A549 treated with CpdA at 1 μM for 4 hours (cell line): ENCODE results near the gene PCDHGA12. TPM values are rescaled to one million over a fixed set of nuclear protein-coding genes. Genes with fewer than 3 reads are reported as not detected.

ENCODE experiments used
- total RNA-seq: library from RNA; stranded (reverse); fragments of 200-300 nt; extraction: Qiagen RNA extraction; gene quantifications from 5 replicates; pipeline ENCODE4 v1.2.3, GENCODE V29; 2022; ENCODE audit warnings: low read depth

The PCDHGA12 gene
- total RNA-seq, result 0.02 TPM in 1 of 5 replicates, not detected in the others

DNA sequence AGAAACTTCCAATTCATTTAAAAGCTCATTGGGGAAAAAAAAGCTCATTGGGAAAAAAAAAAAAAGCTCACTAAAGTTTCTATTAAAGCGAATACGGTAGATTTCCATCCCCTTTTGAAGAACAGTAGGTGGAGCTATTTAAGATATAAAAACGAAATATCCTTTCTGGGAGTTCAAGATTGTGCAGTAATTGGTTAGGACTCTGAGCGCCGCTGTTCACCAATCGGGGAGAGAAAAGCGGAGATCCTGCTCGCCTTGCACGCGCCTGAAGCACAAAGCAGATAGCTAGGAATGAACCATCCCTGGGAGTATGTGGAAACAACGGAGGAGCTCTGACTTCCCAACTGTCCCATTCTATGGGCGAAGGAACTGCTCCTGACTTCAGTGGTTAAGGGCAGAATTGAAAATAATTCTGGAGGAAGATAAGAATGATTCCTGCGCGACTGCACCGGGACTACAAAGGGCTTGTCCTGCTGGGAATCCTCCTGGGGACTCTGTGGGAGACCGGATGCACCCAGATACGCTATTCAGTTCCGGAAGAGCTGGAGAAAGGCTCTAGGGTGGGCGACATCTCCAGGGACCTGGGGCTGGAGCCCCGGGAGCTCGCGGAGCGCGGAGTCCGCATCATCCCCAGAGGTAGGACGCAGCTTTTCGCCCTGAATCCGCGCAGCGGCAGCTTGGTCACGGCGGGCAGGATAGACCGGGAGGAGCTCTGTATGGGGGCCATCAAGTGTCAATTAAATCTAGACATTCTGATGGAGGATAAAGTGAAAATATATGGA, at the start of gene PCDHGA12:
Gene PCDHGA12, plus strand, starts transcription at position 176 of the 782 bp plus-strand sequence. Its CDS starts 253 bp downstream, at position 429.

DNA sequence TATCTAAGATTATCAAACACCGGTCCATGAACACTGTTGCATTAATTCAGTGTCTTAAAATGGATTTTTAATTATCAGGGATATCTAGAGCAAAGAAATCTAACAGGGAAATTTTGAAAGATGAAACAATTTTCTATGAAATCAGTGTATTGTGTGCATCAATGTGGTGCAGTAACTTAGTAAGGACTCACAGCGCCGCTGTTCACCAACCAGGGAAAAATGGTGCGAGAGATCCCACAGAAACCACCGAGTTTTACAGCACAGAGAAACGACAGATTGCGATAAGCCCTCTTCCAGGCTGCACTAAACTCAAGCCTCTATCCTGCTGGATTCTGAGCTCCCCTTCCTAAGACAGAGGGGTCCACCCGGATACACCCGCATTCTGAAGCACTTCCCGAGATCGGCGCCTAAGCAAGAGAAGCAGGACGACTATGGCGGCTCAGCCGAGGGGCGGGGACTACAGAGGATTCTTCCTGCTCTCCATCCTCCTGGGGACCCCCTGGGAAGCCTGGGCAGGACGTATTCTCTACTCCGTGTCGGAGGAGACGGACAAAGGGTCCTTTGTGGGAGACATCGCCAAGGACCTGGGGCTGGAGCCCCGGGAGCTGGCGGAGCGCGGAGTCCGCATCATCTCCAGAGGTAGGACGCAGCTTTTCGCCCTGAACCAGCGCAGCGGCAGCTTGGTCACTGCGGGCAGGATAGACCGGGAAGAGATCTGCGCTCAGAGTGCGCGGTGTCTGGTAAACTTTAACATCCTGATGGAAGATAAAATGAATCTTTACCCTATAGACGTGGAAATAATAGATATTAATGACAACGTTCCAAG, 47.6 kb upstream of the PCDHGA12 start, which contains the start of gene PCDHGA7:
Gene PCDHGA7, plus strand, starts transcription at position 274 of the 826 bp plus-strand sequence. Its CDS starts 158 bp downstream, at position 432.

DNA sequence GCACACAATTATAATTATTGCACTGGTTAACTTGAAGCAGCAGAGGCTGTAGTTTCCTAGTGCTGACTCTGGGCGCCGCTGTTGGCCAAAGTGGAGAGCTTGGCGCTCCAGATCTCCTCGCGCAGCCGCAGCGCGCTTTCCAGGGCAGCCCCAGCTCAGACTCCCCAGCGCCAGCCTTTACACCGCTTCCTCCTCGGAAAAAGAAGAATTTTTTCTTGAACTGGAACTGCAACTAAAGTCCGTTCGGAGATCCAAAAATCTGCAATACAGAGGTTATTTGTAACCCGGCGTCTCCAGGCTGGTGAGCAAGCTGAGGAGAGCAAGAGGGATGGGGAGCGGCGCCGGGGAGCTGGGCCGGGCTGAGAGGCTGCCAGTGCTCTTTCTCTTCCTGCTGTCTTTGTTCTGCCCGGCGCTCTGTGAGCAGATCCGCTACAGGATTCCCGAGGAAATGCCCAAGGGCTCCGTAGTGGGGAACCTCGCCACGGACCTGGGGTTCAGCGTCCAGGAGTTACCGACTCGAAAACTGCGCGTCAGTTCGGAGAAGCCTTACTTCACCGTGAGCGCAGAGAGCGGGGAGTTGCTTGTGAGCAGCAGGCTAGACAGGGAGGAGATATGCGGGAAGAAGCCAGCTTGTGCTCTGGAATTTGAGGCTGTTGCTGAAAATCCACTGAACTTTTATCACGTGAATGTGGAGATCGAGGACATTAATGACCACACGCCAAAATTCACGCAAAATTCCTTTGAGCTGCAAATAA, 42.6 kb upstream of the PCDHGA12 start, which contains the start of gene PCDHGB4:
Gene PCDHGB4, plus strand, starts transcription at position 142 of the 755 bp plus-strand sequence. Its CDS starts 187 bp downstream, at position 329.

DNA sequence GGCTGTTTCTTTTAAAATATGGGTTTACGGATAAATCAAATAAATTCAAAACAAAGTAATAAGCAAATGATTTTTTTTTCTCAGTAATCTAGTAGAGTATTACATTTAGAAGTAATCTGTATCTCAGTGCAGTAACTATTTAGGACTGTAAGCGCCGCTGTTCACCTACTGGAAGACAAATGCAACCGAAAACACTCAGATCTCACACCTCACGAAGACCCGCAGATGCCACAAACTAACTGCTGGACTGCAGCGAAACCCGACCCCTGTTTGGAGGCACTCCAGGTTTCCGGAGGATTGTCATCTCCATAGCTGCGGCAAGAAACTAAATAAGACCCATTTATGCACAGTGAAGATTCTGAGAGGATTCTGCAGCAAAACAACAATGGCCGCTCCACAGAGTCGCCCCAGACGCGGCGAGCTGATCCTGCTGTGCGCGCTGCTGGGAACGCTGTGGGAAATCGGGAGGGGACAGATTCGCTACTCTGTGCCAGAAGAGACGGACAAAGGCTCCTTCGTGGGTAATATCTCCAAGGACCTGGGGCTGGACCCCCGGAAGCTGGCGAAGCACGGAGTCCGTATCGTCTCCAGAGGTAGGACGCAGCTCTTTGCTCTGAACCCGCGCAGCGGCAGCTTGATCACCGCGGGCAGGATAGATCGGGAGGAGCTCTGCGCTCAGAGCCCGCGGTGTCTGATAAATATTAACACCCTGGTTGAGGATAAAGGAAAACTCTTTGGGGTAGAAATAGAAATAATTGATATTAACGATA, 37.7 kb upstream of the PCDHGA12 start, which contains the start of gene PCDHGA8:
Gene PCDHGA8, plus strand, starts transcription at position 205 of the 770 bp plus-strand sequence. Its CDS starts 181 bp downstream, at position 386.

DNA sequence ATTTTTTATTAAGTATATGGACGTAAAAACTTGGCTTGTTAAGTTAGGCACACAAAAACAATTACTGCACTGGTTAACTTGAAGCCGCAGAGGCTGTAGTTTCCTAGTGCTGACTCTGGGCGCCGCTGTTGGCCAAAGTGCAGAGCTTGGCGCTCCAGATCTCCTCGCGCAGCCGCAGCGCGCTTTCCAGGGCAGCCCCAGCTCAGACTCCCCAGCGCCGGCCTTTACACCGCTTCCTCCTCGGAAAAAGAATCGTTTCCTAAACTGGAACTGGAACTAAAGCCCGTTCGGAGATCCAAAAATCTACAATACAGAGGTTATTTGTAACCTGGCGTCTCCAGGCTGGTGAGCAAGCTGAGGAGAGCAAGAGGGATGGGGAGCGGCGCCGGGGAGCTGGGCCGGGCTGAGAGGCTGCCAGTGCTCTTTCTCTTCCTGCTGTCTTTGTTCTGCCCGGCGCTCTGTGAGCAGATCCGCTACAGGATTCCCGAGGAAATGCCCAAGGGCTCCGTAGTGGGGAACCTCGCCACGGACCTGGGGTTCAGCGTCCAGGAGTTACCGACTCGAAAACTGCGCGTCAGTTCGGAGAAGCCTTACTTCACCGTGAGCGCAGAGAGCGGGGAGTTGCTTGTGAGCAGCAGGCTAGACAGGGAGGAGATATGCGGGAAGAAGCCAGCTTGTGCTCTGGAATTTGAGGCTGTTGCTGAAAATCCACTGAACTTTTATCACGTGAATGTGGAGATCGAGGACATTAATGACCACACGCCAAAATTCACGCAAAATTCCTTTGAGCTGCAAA, 32.4 kb upstream of the PCDHGA12 start, which contains the start of gene PCDHGB5:
Gene PCDHGB5, plus strand, starts transcription at position 192 of the 796 bp plus-strand sequence. Its CDS starts 181 bp downstream, at position 373.

DNA sequence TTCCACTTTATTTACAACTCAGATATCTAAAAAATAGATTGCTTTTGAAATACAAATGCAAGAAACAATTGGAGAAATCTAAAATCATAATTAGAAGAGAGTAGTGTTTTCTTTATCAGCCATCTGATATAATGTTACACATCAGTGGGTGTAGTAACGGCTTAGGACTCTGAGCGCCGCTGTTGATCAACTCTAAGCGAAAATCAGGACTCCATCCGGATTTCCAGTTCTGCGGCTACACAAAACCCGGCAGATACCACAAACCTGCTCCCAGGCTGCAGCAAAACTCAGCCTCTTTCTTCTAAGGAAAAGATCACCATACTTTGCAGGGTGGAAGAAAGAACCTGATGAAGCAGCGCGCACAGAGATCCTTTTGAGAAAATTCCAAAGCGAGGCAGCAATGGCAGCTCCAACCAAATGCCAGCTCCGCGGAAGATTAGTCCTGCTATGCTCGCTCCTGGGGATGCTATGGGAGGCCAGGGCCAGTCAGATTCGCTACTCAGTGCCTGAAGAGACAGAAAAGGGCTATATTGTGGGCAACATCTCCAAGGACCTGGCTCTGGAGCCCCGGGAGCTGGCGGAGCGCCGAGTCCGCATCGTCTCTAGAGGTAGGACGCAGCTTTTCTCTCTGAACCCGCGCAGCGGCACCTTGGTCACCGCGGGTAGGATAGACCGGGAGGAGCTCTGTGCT, 27.6 kb upstream of the PCDHGA12 start, which contains the start of gene PCDHGA9:
Gene PCDHGA9, plus strand, starts transcription at position 226 of the 691 bp plus-strand sequence. Its CDS starts 175 bp downstream, at position 401.

DNA sequence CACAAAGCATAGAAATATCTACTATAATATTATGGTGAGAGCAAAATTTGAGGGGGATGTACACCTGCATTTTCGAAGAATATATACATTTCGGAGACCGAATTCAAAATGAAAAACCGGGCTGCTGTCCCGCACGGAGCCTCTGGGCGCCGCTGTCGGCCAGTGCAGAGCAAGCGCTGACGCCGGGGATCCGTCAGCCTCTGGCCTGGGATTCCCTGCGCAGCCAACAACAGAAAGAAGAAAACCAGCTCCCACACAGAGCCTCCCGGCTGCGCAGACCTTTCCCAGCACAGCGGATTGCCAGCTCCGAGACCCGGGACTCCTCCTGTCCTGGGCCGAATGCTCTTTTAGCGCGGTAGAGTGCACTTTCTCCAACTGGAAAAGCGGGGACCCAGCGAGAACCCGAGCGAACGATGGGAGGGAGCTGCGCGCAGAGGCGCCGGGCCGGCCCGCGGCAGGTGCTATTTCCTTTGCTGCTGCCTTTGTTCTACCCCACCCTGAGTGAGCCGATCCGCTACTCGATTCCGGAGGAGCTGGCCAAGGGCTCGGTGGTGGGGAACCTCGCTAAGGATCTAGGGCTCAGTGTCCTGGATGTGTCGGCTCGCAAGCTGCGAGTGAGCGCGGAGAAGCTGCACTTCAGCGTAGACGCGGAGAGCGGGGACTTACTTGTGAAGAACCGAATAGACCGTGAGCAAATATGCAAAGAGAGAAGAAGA, 22.4 kb upstream of the PCDHGA12 start, which contains the start of gene PCDHGB6:
Gene PCDHGB6, plus strand, starts transcription at position 232 of the 716 bp plus-strand sequence. Its CDS starts 182 bp downstream, at position 414.

DNA sequence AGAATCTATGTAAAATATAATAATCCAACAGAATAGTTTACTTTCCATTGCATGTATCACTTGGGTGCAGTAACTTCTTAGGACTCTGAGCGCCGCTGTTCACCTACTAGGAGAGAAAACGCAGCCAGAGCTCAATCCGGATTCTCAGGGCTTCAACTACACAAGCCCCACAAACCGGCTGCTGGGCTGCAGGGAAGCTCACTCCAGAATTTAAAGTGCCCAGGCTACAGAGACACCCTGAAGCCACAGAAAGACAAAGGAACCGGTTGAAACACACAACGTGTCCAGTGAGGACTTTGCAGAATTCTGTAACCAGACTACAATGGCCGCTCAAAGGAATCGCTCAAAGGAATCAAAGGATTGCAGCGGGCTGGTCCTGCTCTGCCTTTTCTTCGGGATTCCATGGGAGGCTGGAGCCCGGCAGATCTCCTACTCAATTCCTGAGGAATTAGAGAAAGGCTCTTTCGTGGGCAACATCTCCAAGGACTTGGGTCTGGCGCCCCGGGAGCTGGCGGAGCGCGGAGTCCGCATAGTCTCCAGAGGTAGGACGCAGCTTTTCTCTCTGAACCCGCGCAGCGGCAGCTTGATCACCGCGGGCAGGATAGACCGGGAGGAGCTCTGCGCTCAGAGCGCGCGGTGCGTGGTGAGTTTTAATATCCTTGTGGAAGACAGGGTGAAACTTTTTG, 17.3 kb upstream of the PCDHGA12 start, which contains the start of gene PCDHGA10:
Gene PCDHGA10, plus strand, starts transcription at position 134 of the 686 bp plus-strand sequence. Its CDS starts 189 bp downstream, at position 323.

DNA sequence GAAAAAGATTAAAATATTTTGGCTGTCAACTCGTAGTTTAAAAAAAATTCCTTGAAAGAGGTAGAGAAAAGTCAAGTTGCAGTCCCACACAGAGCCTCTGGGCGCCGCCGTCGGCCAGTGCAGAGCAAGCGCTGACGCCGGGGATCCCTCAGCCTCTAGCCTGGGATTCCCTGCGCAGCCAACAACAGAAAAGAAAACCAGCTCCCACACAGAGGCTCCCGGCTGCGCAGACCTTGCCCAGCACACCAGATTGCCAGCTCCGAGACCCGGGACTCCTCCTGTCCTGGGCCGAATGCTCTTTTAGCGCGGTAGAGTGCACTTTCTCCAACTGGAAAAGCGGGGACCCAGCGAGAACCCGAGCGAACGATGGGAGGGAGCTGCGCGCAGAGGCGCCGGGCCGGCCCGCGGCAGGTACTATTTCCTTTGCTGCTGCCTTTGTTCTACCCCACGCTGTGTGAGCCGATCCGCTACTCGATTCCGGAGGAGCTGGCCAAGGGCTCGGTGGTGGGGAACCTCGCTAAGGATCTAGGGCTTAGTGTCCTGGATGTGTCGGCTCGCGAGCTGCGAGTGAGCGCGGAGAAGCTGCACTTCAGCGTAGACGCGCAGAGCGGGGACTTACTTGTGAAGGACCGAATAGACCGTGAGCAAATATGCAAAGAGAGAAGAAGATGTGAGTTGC, 12.7 kb upstream of the PCDHGA12 start, which contains the start of gene PCDHGB7:
Gene PCDHGB7, plus strand, starts transcription at position 184 of the 679 bp plus-strand sequence. Its CDS starts 183 bp downstream, at position 367.

DNA sequence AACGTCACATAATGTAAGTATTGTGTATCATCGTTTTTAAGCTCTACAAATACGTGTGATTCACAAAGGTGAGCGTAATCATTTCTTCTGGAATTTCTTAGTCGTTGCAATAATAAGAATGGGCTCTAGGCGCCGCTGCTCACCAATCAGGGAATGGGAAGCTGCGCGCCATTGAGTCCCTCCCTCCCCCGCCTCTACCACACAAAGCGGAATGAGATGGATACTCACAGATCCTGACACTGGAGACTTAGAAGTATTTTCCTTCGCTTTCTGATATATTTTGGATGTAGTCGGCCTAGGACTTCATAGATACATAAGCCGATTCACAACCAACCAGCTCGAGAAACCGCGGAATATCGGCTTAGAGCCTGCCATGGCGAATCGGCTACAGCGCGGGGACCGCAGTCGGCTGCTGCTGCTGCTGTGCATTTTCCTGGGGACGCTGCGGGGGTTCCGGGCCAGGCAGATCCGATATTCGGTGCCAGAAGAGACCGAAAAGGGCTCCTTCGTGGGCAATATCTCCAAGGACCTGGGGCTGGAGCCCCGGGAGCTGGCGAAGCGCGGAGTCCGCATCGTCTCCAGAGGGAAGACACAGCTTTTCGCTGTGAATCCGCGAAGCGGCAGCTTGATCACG, 9.3 kb upstream of the PCDHGA12 start, which contains the start of gene PCDHGA11:
Gene PCDHGA11, plus strand, starts transcription at position 197 of the 634 bp plus-strand sequence. Its CDS starts 177 bp downstream, at position 374.

DNA sequence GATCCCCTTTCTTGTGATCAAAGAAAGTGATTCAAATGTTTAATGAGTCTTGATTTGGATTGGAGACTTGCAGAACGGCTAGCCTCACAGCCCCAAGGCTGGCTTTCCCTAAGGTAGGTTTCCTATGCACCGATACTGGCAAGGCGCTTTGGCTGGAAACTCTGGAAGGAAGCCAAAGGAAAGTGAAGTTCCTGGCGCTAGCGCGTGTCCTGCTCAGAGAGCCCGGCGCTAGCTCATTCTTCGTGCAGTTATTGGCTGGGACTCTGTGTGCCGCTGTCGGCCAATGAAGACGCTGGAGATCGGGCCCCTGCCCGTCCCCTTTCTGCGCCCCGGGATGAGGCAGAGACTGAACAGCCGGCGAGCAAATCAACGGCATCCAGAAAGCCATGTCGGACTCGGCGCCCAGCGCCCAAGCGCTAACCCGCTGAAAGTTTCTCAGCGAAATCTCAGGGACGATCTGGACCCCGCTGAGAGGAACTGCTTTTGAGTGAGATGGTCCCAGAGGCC, 45.4 kb downstream of the PCDHGA12 start, which contains the start of gene PCDHGC3:
Gene PCDHGC3, plus strand, starts transcription at position 342 of the 507 bp plus-strand sequence. Its CDS starts 151 bp downstream, at position 493.

Other genes with a start within 250 kb of the PCDHGA12 start
- gene PCDHB16, start 248.1 kb upstream of the PCDHGA12 start, total RNA-seq, result 0.05 to 0.10 TPM (median 0.08 TPM) in 4 of 5 replicates, not detected in the other
- gene PCDHB9, start 243.3 kb upstream of the PCDHGA12 start, total RNA-seq, result 0.01 to 0.03 TPM in 2 of 5 replicates, not detected in the others
- gene PCDHB10, start 238.2 kb upstream of the PCDHGA12 start, total RNA-seq, result 0.03 to 0.06 TPM in 2 of 5 replicates, not detected in the others
- gene PCDHB11, start 230.9 kb upstream of the PCDHGA12 start, total RNA-seq, result 0.06 to 0.14 TPM (median 0.09 TPM) in 5 replicates
- gene PCDHB12, start 221.8 kb upstream of the PCDHGA12 start, total RNA-seq, result 0.07 TPM in 1 of 5 replicates, not detected in the others
- 0.02 to 0.08 TPM (median 0.07 TPM) in 5 replicates for gene PCDHB13, start 216.6 kb upstream of the PCDHGA12 start, total RNA-seq
- 0.06 to 0.13 TPM (median 0.09 TPM) in 5 replicates for gene PCDHB14, start 207.2 kb upstream of the PCDHGA12 start, total RNA-seq
- 0.05 to 0.07 TPM (median 0.06 TPM) in 4 of 5 replicates, not detected in the other for gene PCDHB15, start 185.1 kb upstream of the PCDHGA12 start, total RNA-seq
- gene SLC25A2, start 126.5 kb upstream of the PCDHGA12 start, total RNA-seq, result not detected in 5 replicates
- gene TAF7, start 109.7 kb upstream of the PCDHGA12 start, total RNA-seq, result 66.8 to 81.4 TPM (median 74.0 TPM) in 5 replicates
- gene PCDHGA1, start 100.0 kb upstream of the PCDHGA12 start, total RNA-seq, result 0.27 to 0.49 TPM (median 0.31 TPM) in 5 replicates
- 0.44 to 0.73 TPM (median 0.59 TPM) in 5 replicates for gene PCDHGA2, start 91.7 kb upstream of the PCDHGA12 start, total RNA-seq
- 0.05 to 0.09 TPM in 2 of 5 replicates, not detected in the others for gene PCDHGA3, start 86.7 kb upstream of the PCDHGA12 start, total RNA-seq
- gene PCDHGB1, start 80.4 kb upstream of the PCDHGA12 start, total RNA-seq, result 1.0 to 2.1 TPM (median 1.9 TPM) in 5 replicates
- 0.08 to 0.20 TPM (median 0.10 TPM) in 5 replicates for gene PCDHGA4, start 75.5 kb upstream of the PCDHGA12 start, total RNA-seq
- gene PCDHGB2, start 70.5 kb upstream of the PCDHGA12 start, total RNA-seq, result 0.07 to 0.19 TPM (median 0.17 TPM) in 5 replicates
- 0.11 to 0.17 TPM (median 0.15 TPM) in 5 replicates for gene PCDHGA5, start 66.3 kb upstream of the PCDHGA12 start, total RNA-seq
- gene PCDHGB3, start 60.3 kb upstream of the PCDHGA12 start, total RNA-seq, result 0.15 to 0.35 TPM (median 0.20 TPM) in 5 replicates
- gene PCDHGA6, start 56.6 kb upstream of the PCDHGA12 start, total RNA-seq, result 0.13 to 0.28 TPM (median 0.22 TPM) in 5 replicates
- 0.72 to 1.3 TPM (median 0.96 TPM) in 5 replicates for gene PCDHGA7, start 47.8 kb upstream of the PCDHGA12 start, total RNA-seq
- 0.66 to 1.0 TPM (median 0.73 TPM) in 5 replicates for gene PCDHGB4, start 42.8 kb upstream of the PCDHGA12 start, total RNA-seq
- gene PCDHGA8, start 37.9 kb upstream of the PCDHGA12 start, total RNA-seq, result 0.02 TPM in 2 of 5 replicates, not detected in the others
- 1.9 to 2.8 TPM (median 2.4 TPM) in 5 replicates for gene PCDHGB5, start 32.6 kb upstream of the PCDHGA12 start, total RNA-seq
- gene PCDHGA9, start 27.7 kb upstream of the PCDHGA12 start, total RNA-seq, result 0.06 to 0.14 TPM (median 0.08 TPM) in 3 of 5 replicates, not detected in the others
- 0.06 to 0.12 TPM (median 0.09 TPM) in 4 of 5 replicates, not detected in the other for gene PCDHGB6, start 22.5 kb upstream of the PCDHGA12 start, total RNA-seq
- gene PCDHGA10, start 17.5 kb upstream of the PCDHGA12 start, total RNA-seq, result 0.01 TPM in 1 of 5 replicates, not detected in the others
- 0.03 to 0.16 TPM (median 0.07 TPM) in 5 replicates for gene PCDHGB7, start 12.8 kb upstream of the PCDHGA12 start, total RNA-seq
- gene PCDHGA11, start 9.5 kb upstream of the PCDHGA12 start, total RNA-seq, result 0.02 TPM in 1 of 5 replicates, not detected in the others
- gene PCDHGC3, start 45.5 kb downstream of the PCDHGA12 start, total RNA-seq, result 6.1 to 7.1 TPM (median 6.4 TPM) in 5 replicates
- 0.02 to 0.15 TPM (median 0.05 TPM) in 3 of 5 replicates, not detected in the others for gene PCDHGC4, start 54.5 kb downstream of the PCDHGA12 start, total RNA-seq
- gene PCDHGC5, start 58.6 kb downstream of the PCDHGA12 start, total RNA-seq, result 0.05 TPM in 1 of 5 replicates, not detected in the others
- 91.7 to 103 TPM (median 97.5 TPM) in 5 replicates for gene DIAPH1, start 188.5 kb downstream of the PCDHGA12 start, total RNA-seq
- 46.7 to 56.5 TPM (median 52.2 TPM) in 5 replicates for gene HDAC3, start 206.3 kb downstream of the PCDHGA12 start, total RNA-seq
- gene RELL2, start 206.5 kb downstream of the PCDHGA12 start, total RNA-seq, result 4.3 to 5.2 TPM (median 4.6 TPM) in 5 replicates
- 6.2 to 12.3 TPM (median 9.7 TPM) in 5 replicates for gene FCHSD1, start 220.9 kb downstream of the PCDHGA12 start, total RNA-seq